Adrenal gland (tissue), 12 donors: ENCODE measurements around the gene DAZAP1. TPM values are rescaled to one million over a fixed set of nuclear protein-coding genes. Genes with fewer than 3 reads are reported as not detected.

Experiments used
- DNase-seq, 7 donors: peaks; one replicate each; pipeline ENCODE4 v3.0.0-alpha.2; 2019 to 2020
- H3K27ac ChIP-seq, 5 donors: fragments of 200-600 bp; sonication (generic) in 4 of 5; 1 replicate in 3 of 5; 2 replicates in 2 of 5; pipeline versions ENCODE4 v1.5.1 to v1.8.0; 2016 to 2020; ENCODE audit warnings: mild to moderate bottlenecking in 1 of 5
- H3K27me3 ChIP-seq: fragments of 200-600 bp; 2 replicates; pipeline ENCODE4 v1.8.0; 2021
- H3K36me3 ChIP-seq, 2 donors: fragments of 200-600 bp; replicated peaks in 1 of 2; 1 replicate in 1 of 2; 2 replicates in 1 of 2; pipeline versions ENCODE4 v1.5.1 to v1.8.0; 2018 to 2022
- H3K4me1 ChIP-seq, 2 donors: fragments of 200-600 bp; replicated peaks in 1 of 2; 1 replicate in 1 of 2; 2 replicates in 1 of 2; pipeline versions ENCODE4 v1.5.1 to v1.8.0; 2018 to 2021
- H3K4me3 ChIP-seq, 4 donors: fragments of 200-600 bp; sonication (generic) in 3 of 4; one replicate each; pipeline ENCODE4 v1.5.1; 2016 to 2018
- H3K9me3 ChIP-seq, 3 donors: fragments of 200-600 bp; sonication (generic) in 1 of 3; replicated peaks in 1 of 3; 1 replicate in 2 of 3; 2 replicates in 1 of 3; pipeline versions ENCODE4 v1.5.1 to v1.8.0; 2016 to 2021
- POLR2A ChIP-seq, 2 donors: fragments of 450-650 bp; IDR thresholded peaks; one replicate each; pipeline ENCODE4 v1.6.1; 2017; ENCODE audit warnings: antibody characterized with exemption in 2 of 2, mild to moderate bottlenecking in 2 of 2, moderate library complexity in 1 of 2
- WGBS, 4 donors: extraction: QIAGEN DNeasy Blood & Tissue Kit in 2 of 4; methylation state at CpG; one replicate each; pipeline versions ENCODE4 v1.1.5 to v1.1.7; 2013 to 2017; 5-methylcytosine and 5-hydroxymethylcytosine counted together
- intact Hi-C, 2 donors: fragments of 100-400 bp; cut with DNase I; formaldehyde crosslinking; loops; one replicate each; pipeline versions ENCODE4 v1.14.1 to v1.15.0; 2022 to 2023
- polyA plus RNA-seq, 3 donors: library from polyadenylated mRNA; stranded (reverse); fragments of 200-250 nt in 2 of 3; fragments of 350-450 nt in 1 of 3; fragmentation: Illumina TruSeq in 1 of 3; extraction: RNeasy Lipid Tissue Mini Kit (QIAGEN cat#74804) in 1 of 3; gene quantifications; one replicate each; pipeline ENCODE4 v1.2.3, GENCODE V29; 2013 to 2014
- total RNA-seq, 9 donors: library from RNA; depleted of rRNA in 4 of 9; stranded (reverse); fragments of >200 nt in 4 of 9; fragments of 120-200 nt in 1 of 9; fragmentation: NEBNext Ultra II Directional in 1 of 9; extraction: Animal tissue kit (Norgen Biotek cat#: 25700) in 1 of 9; gene quantifications; one replicate each; pipeline versions ENCODE4 v1.1.0 to v1.2.4, GENCODE V29; 2013 to 2023
- TF ChIP-seq, protein P1 (sequence below), 6 experiments: fragments of 450-650 bp in 4 of 6; fragments of 200-600 bp in 2 of 6; sonication (generic) in 1 of 6; IDR thresholded peaks; 1 replicate in 5 of 6; 2 replicates in 1 of 6; pipeline versions ENCODE4 v1.5.1 to v1.8.0; 2016 to 2021; ENCODE audit warnings: antibody characterized with exemption in 6 of 6, mild to moderate bottlenecking in 2 of 6, moderate library complexity in 1 of 6
- donor health status: healthy with polysubstance abuse.
- donor health status: Bipolar disorder and iron deficiency.
- donor health status: DM: yes; HTN: yes; CAD: no.
- donor health status: DM: no; HTN: no; CAD: no.
- donor health status: DM: no; HTN: no; CAD: no.
- donor health status: DM: yes; HTN: yes; CAD: no.

DAZAP1 gene
- total and polyA plus RNA-seq, 12 donors: 11.5 to 117 (median 53.1) TPM

DNA sequence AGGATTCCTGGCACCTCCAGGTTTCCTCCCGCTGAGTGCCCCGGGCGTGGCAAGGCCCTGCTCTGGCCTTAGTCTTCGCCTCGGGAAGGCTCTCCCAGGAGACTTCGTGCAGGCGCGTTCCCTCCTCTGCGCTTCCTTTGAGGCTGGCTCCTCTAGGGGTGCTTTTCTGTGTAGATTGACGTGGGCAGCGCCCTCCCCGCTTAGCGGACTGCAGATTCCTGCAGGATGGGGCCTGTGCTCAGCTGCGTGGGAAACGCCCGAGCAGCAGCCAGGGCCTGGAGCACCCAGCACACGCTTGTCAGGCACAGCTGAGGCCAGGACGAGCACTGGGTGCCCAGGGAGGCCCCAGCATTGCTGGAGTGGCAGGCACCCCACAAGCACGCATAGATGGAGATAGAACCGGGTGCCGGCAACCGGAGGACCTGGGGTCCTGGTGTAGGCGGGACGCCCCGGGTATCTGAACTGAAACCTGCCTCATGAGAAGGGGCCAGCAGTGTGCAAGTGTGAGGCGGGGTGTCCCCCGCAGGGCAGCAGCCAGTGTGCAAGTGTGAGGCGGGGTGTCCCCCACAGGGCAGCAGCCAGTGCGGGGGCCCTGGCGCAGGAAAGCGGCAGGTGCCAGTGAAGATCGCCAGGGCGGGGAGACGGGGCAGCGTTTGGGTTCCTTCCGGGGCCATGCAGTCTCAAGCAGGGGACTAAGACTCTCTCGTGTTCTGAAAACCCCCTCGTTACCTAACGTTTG lies 20.3 kb upstream of the DAZAP1 start:
- TF ChIP-seq, protein P1, sequence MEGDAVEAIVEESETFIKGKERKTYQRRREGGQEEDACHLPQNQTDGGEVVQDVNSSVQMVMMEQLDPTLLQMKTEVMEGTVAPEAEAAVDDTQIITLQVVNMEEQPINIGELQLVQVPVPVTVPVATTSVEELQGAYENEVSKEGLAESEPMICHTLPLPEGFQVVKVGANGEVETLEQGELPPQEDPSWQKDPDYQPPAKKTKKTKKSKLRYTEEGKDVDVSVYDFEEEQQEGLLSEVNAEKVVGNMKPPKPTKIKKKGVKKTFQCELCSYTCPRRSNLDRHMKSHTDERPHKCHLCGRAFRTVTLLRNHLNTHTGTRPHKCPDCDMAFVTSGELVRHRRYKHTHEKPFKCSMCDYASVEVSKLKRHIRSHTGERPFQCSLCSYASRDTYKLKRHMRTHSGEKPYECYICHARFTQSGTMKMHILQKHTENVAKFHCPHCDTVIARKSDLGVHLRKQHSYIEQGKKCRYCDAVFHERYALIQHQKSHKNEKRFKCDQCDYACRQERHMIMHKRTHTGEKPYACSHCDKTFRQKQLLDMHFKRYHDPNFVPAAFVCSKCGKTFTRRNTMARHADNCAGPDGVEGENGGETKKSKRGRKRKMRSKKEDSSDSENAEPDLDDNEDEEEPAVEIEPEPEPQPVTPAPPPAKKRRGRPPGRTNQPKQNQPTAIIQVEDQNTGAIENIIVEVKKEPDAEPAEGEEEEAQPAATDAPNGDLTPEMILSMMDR (IDR thresholded peaks at IDR 0.05): no peak
- no peak for TF ChIP-seq POLR2A (IDR thresholded peaks at IDR 0.05)
- 91 to 94% (median 92%) methylated on average over 27 to 39 of the region's 39 CpGs for WGBS, 4 donors
- DNase-seq: no peak
- Histone ChIP-seq H3K4me3 (no peak overlapping the region), H3K9me3 (no peaks in the 10 kb centered on the region), H3K27ac (no peak overlapping the region), H3K36me3 (peaks cover 0 to 35% of the 10 kb centered on the region in 2 donors), H3K4me1 (peaks cover 17 to 24% of the 10 kb centered on the region in 2 donors), H3K27me3 (no peaks in the 10 kb centered on the region)
- intact Hi-C loops: loop anchor here in 1 of 2 donors (10.0 kb wide), 1 partner anchor 102 kb away; the partner anchor contains the start of gene EFNA2

DNA sequence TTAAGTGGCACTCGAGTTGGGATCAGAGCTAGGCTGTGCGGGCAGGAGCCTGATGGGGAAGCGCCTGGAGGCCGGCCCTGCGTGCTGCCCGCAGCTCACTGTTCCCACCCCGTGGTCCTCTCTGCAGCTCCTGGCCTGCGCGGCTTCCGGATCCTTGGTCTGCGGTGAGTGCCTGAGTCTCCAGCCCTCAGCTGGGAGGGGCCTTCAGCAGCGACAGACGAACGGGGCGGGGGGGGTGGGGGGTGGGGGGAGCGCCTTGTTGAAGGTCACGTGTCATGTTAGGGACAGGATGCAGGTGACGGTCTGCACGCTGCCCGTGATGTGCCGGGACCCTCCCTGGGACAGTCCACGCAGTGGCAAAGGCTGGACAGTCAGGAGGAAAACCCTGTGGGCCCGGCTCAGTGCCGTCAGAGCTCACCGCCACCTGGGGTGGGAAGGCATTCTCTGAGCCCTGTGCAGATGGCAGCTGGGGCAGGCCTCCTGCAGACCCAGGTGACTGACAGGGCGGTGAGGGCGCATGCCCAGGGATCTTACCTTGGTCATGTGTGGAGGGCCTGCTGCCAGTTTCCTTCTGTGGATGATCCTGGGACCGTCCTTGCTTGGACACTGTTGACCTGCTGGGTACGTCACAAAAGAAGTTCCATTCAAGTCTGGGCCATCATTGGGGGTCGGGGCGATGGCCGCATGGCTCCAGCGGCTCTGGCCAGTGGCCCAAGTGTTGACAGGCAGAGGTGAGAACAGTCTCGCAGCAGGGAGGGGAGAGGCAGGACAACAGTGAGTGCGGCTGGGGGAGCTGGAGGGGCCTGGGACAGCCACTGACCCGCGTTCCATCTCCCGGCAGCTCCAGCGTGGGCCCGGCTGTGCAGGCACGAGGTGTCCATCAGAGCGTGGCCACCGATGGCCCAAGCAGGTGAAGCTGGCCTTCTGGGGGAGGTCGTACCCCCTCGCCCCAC lies 19.4 kb upstream of the DAZAP1 start:
- Histone ChIP-seq H3K27ac (no peak overlapping the region), H3K4me3 (no peak overlapping the region), H3K36me3 (peaks cover 0 to 43% of the 10 kb centered on the region in 2 donors), H3K4me1 (peaks cover 17 to 21% of the 10 kb centered on the region in 2 donors), H3K27me3 (no peaks in the 10 kb centered on the region), H3K9me3 (no peaks in the 10 kb centered on the region)
- WGBS, 4 donors: 82 to 89% (median 85%) methylated on average over 25 to 45 of the region's 45 CpGs
- no peak for DNase-seq
- TF ChIP-seq, protein P1 (IDR thresholded peaks at IDR 0.05): no peak
- TF ChIP-seq POLR2A (IDR thresholded peaks at IDR 0.05): no peak
- intact Hi-C loops: loop anchor here in 1 of 2 donors (10.0 kb wide), 1 partner anchor 103 kb away; the partner anchor contains the start of gene EFNA2

DNA sequence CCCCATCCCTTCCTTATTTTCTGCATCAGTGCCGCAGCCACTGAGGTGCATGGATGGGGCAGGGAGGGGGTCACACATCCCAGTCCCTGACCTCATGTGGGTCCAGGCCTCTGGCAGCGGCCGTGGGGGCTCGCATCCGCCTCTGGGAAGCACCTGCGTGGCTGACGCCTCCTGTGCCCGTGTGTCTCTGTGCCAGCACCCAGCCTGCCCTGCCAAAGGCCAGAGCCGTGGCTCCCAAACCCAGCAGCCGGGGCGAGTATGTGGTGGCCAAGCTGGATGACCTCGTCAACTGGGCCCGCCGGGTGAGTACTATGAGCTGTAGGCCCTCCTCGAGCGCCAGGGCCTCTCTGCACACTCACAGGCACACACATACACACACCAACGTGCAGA lies 18.8 kb upstream of the DAZAP1 start:
- Histone ChIP-seq H3K36me3 (peaks cover 0 to 50% of the 10 kb centered on the region in 2 donors), H3K27me3 (no peaks in the 10 kb centered on the region), H3K4me3 (no peak overlapping the region), H3K4me1 (peaks cover 17 to 21% of the 10 kb centered on the region in 2 donors), H3K9me3 (no peaks in the 10 kb centered on the region), H3K27ac (no peak overlapping the region)
- 83 to 92% (median 91%) methylated on average over 5 to 17 of the region's 17 CpGs for WGBS, 4 donors
- TF ChIP-seq POLR2A (IDR thresholded peaks at IDR 0.05): no peak
- TF ChIP-seq, protein P1 (IDR thresholded peaks at IDR 0.05): no peak
- DNase-seq: no peak
- intact Hi-C loops: loop anchor here in 1 of 2 donors (10.0 kb wide), 1 partner anchor 104 kb away; the partner anchor contains the start of gene EFNA2
